Ishikawa (cell line): ENCODE data around the gene DCP1B.

ENCODE experiments used
- CEBPB ChIP-seq: IDR thresholded peaks from 2 replicates; pipeline ENCODE4 v1.6.1; 2012
- CREB1 ChIP-seq: IDR thresholded peaks from 2 replicates; pipeline ENCODE4 v1.6.1; 2012; ENCODE audit warnings: low read depth
- EGR1 ChIP-seq: IDR thresholded peaks from 2 replicates; pipeline ENCODE4 v1.6.1; 2012
- EP300 ChIP-seq: IDR thresholded peaks from 2 replicates; pipeline ENCODE4 v1.6.1; 2012; ENCODE audit warnings: borderline replicate concordance
- FOXM1 ChIP-seq: IDR thresholded peaks from 2 replicates; pipeline ENCODE4 v1.6.1; 2012; ENCODE audit warnings: low read depth, borderline replicate concordance
- NFIC ChIP-seq: IDR thresholded peaks from 2 replicates; pipeline ENCODE4 v1.6.1; 2012
- RAD21 ChIP-seq: IDR thresholded peaks from 2 replicates; pipeline ENCODE4 v1.6.1; 2012; ENCODE audit warnings: low read depth
- TAF1 ChIP-seq: IDR thresholded peaks from 2 replicates; pipeline ENCODE4 v1.6.1; 2012; ENCODE audit warnings: low read depth, mild to moderate bottlenecking
- TCF12 ChIP-seq: IDR thresholded peaks from 2 replicates; pipeline ENCODE4 v1.6.1; 2012; ENCODE audit warnings: low read depth
- TEAD4 ChIP-seq: IDR thresholded peaks from 2 replicates; pipeline ENCODE4 v1.6.1; 2012
- YY1 ChIP-seq: IDR thresholded peaks from 2 replicates; pipeline ENCODE4 v1.6.1; 2012; ENCODE audit warnings: low read depth
- TF ChIP-seq, protein P1 (sequence below): IDR thresholded peaks from 2 replicates; pipeline ENCODE4 v1.6.1; 2012
- TF ChIP-seq, protein P2 (sequence below): IDR thresholded peaks from 2 replicates; pipeline ENCODE4 v1.6.1; 2012; ENCODE audit warnings: low read depth, mild to moderate bottlenecking
- TF ChIP-seq, protein P3 (sequence below): IDR thresholded peaks from 2 replicates; pipeline ENCODE4 v1.6.1; 2012

DNA sequence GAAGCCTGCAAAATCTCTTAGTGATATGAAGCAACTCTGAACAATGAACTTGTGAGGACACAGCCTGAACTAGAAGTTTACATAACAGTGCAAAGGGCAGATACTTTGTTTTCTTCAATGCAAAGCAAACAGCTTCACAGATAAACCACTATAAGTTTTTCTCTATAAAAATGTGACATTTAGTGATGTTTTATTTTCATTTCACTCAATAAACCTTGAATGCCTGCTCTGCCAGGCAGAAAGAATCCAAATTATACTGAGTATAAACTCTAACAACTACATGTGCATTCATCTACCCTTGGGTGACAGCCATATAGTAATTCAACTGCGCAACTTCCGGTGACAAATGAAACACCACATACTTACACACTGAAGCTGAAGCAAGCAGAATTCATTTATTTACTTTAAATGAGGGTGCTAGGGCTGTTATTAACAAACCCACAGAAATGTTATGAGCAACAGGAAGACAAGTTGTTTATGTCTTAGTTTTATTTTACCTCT lies 10.3 kb downstream of the DCP1B start:
- TF ChIP-seq TCF12 (no peak), TAF1 (no peak), EP300 (no peak), EGR1 (no peak), FOXM1 (no peak), TEAD4 (no peak), CEBPB (no peak), RAD21 (no peak), NFIC (no peak), YY1 (no peak), CREB1 (no peak)
- TF ChIP-seq, protein P1, sequence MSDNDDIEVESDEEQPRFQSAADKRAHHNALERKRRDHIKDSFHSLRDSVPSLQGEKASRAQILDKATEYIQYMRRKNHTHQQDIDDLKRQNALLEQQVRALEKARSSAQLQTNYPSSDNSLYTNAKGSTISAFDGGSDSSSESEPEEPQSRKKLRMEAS: no peak
- TF ChIP-seq, protein P2, sequence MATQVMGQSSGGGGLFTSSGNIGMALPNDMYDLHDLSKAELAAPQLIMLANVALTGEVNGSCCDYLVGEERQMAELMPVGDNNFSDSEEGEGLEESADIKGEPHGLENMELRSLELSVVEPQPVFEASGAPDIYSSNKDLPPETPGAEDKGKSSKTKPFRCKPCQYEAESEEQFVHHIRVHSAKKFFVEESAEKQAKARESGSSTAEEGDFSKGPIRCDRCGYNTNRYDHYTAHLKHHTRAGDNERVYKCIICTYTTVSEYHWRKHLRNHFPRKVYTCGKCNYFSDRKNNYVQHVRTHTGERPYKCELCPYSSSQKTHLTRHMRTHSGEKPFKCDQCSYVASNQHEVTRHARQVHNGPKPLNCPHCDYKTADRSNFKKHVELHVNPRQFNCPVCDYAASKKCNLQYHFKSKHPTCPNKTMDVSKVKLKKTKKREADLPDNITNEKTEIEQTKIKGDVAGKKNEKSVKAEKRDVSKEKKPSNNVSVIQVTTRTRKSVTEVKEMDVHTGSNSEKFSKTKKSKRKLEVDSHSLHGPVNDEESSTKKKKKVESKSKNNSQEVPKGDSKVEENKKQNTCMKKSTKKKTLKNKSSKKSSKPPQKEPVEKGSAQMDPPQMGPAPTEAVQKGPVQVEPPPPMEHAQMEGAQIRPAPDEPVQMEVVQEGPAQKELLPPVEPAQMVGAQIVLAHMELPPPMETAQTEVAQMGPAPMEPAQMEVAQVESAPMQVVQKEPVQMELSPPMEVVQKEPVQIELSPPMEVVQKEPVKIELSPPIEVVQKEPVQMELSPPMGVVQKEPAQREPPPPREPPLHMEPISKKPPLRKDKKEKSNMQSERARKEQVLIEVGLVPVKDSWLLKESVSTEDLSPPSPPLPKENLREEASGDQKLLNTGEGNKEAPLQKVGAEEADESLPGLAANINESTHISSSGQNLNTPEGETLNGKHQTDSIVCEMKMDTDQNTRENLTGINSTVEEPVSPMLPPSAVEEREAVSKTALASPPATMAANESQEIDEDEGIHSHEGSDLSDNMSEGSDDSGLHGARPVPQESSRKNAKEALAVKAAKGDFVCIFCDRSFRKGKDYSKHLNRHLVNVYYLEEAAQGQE: no peak
- TF ChIP-seq, protein P3, sequence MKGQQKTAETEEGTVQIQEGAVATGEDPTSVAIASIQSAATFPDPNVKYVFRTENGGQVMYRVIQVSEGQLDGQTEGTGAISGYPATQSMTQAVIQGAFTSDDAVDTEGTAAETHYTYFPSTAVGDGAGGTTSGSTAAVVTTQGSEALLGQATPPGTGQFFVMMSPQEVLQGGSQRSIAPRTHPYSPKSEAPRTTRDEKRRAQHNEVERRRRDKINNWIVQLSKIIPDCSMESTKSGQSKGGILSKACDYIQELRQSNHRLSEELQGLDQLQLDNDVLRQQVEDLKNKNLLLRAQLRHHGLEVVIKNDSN: no peak
